Measurements from ENCODE around the gene RAB3B.

The RAB3B gene

GRCh38 chr1:51867479-51868232 is 122.8 kb downstream of the RAB3B start:
- no peak for DNase-seq

GRCh38 chr1:51863384-51863783 is 127.1 kb downstream of the RAB3B start:
- no peak for DNase-seq

GRCh38 chr1:51861669-51862068 is 128.8 kb downstream of the RAB3B start:
- no peak for DNase-seq

GRCh38 chr1:51859735-51860134 is 130.8 kb downstream of the RAB3B start:
- no peak for DNase-seq

- DNase-seq: no peak
Observed at GRCh38 chr1:51859333-51859732, 131.2 kb downstream of the RAB3B start.

GRCh38 chr1:51858892-51859291 is 131.6 kb downstream of the RAB3B start:
- DNase-seq: no peak

Measured in NCI-H2081 (cell line).